ENCODE data around the gene SMNDC1.

SMNDC1 gene

DNA sequence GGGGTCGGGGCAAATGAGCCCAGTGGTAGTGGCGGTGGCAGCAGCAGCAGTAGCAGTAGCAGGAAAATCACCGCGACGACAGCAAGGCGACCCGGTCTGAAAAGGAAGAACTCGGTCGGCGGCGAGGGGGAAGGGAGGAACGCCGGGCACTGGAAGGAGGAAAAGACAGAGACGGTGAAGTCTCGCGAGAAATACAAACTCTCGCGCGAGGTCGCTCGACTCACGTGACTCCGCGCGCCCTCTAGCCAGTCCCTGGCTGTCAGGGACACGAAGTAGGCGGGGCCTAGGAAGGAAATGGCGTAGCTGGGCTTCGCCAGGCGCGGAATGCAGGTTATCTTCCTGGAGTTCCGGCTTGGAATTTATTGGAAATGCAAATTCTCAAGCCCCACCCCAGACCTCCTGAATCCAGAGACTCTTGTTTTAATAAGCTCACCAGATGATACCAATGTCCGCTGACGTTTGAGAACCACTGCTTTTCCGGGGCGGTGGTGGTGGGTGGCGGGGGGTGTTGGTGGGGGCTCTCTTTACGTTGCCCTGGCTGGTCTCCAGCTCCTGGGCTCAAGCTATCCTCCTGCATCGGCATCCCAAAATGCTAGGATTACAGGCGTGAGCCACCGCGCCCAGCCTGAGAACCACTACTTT is at the start of gene SMNDC1:
Gene SMNDC1 (minus strand): TSS at position 141 of the 642 bp plus-strand sequence. CDS start 1,333 bp downstream, outside the sequence.
- Histone ChIP-seq H3K27me3 (ENCODE audit: low read length) (no peaks in the 10 kb centered on the region), H2AFZ (ENCODE audit: low read depth, low read length, severe bottlenecking) (peak within 1 kb of the TSS; percentile 87), H3K9ac (ENCODE audit: low read length) (peak within 1 kb of the TSS; percentile 96), H3K79me2 (ENCODE audit: insufficient read depth, low read length) (peaks cover 47% of the 10 kb centered on the region), H3K9me2 (replicated peaks; ENCODE audit: insufficient read depth, low read length) (no peaks in the 10 kb centered on the region), H3K9me3 (ENCODE audit: insufficient read depth, low read length) (no peaks in the 10 kb centered on the region), H4K20me1 (ENCODE audit: low read depth, low read length) (peaks cover 22% of the 10 kb centered on the region), H3K27ac (ENCODE audit: low read depth, low read length) (peak within 1 kb of the TSS; percentile 68), H3K4me2 (ENCODE audit: low read depth, low read length, poor library complexity, severe bottlenecking) (peak within 1 kb of the TSS; percentile 95), H3F3A (ENCODE audit: insufficient read depth) (peaks cover 18% of the 10 kb centered on the region), H3K4me3 (ENCODE audit: insufficient read depth, low read length, poor library complexity, severe bottlenecking) (peak within 1 kb of the TSS; percentile 91), H3K36me3 (ENCODE audit: low read length) (peaks cover 33% of the 10 kb centered on the region)
- TF ChIP-seq, protein P1, sequence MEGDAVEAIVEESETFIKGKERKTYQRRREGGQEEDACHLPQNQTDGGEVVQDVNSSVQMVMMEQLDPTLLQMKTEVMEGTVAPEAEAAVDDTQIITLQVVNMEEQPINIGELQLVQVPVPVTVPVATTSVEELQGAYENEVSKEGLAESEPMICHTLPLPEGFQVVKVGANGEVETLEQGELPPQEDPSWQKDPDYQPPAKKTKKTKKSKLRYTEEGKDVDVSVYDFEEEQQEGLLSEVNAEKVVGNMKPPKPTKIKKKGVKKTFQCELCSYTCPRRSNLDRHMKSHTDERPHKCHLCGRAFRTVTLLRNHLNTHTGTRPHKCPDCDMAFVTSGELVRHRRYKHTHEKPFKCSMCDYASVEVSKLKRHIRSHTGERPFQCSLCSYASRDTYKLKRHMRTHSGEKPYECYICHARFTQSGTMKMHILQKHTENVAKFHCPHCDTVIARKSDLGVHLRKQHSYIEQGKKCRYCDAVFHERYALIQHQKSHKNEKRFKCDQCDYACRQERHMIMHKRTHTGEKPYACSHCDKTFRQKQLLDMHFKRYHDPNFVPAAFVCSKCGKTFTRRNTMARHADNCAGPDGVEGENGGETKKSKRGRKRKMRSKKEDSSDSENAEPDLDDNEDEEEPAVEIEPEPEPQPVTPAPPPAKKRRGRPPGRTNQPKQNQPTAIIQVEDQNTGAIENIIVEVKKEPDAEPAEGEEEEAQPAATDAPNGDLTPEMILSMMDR (IDR thresholded peaks at IDR 0.05; ENCODE audit: insufficient read depth, low read length, poor library complexity, severe bottlenecking): no peak
- TF ChIP-seq EZH2phosphoT487 (conservative IDR thresholded peaks at IDR 0.05; ENCODE audit: low read length): no peak

DNA sequence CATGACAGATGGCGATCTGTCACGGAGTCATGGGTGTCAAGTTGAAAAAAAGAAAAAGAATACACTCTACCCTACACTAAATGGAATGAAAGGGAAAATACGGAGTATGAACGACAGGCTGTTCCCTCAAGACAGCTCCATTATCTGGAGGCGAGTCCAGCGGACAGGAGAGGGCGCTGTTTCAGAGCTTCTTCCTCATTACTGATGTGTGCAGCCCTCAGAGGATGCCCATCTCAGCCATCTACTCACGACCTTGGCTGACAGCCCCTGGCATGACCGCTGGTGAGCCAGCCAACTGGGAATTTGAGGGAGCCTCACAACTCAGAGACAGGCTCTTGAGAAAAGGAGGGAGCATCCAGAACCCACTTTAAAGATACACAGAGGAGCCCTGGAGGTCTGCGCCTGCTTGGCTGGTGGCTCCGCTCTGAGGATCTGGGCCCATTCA is 49.6 kb upstream of the SMNDC1 start:
- Histone ChIP-seq H3K27ac (ENCODE audit: low read depth, low read length) (peak overlapping the region; percentile 100), H2AFZ (ENCODE audit: low read depth, low read length, severe bottlenecking) (peak overlapping the region; percentile 60), H3K79me2 (ENCODE audit: insufficient read depth, low read length) (no peaks in the 10 kb centered on the region), H3K9me2 (replicated peaks; ENCODE audit: insufficient read depth, low read length) (no peaks in the 10 kb centered on the region), H4K20me1 (ENCODE audit: low read depth, low read length) (no peaks in the 10 kb centered on the region), H3K4me3 (ENCODE audit: insufficient read depth, low read length, poor library complexity, severe bottlenecking) (peak overlapping the region; percentile 13), H3K27me3 (ENCODE audit: low read length) (no peaks in the 10 kb centered on the region), H3K9ac (ENCODE audit: low read length) (peak overlapping the region; percentile 62), H3K4me2 (ENCODE audit: low read depth, low read length, poor library complexity, severe bottlenecking) (peak overlapping the region; percentile 82), H3K9me3 (ENCODE audit: insufficient read depth, low read length) (no peaks in the 10 kb centered on the region), H3F3A (ENCODE audit: insufficient read depth) (peaks cover 44% of the 10 kb centered on the region), H3K36me3 (ENCODE audit: low read length) (no peaks in the 10 kb centered on the region)
- TF ChIP-seq, protein P1 (IDR thresholded peaks at IDR 0.05; ENCODE audit: insufficient read depth, low read length, poor library complexity, severe bottlenecking): peak; percentile 79
- TF ChIP-seq EZH2phosphoT487 (conservative IDR thresholded peaks at IDR 0.05; ENCODE audit: low read length): no peak

DNA sequence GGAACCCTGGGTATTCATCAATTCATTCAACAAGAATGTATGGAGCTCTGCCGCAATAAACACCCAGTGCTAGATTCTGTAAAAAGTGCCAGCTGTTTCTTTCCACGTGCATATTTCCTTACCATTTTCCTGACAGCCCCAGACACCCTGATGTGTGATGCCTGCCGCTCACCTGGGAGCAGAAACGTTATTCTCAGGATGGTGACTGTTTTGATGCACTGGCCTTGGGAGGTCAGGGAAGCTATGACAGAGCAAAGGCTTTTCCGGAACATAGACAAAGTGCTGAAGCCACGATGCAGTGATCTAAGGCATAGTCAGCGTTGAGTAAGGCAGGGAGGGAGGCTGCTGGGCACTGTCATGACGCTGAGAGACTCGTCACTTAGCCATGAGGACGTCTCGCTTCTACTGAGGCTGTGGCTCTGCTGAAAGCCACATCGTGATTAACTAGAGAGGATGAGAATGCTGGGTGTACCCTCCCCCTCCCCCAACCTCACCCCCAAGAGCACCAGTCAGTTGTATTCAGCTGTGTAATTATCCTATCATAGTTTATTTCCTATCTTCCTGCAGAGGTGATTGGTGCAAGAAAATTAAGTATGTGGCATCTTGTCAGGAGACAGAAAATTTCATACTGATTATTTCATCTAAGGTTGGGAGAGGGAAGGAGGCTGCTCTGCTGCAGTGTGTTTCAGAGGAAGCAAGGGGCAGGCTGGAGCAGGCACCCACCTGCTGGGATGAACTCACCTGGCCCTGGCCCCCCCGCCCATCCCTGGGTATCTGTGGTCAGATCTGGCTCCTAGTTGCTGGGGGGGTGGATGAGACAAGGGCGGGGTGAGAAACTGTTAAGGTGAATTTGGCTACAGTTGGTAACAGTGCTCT is 48.8 kb upstream of the SMNDC1 start:
- no peak overlapping the region for H3K4me3 ChIP-seq (ENCODE audit: insufficient read depth, low read length, poor library complexity, severe bottlenecking)
- no peaks in the 10 kb centered on the region for H4K20me1 ChIP-seq (ENCODE audit: low read depth, low read length)
- H3K79me2 ChIP-seq (ENCODE audit: insufficient read depth, low read length): no peaks in the 10 kb centered on the region
- H3K9me2 ChIP-seq (replicated peaks; ENCODE audit: insufficient read depth, low read length): no peaks in the 10 kb centered on the region
- H3K4me2 ChIP-seq (ENCODE audit: low read depth, low read length, poor library complexity, severe bottlenecking): peak overlapping the region; percentile 82
- no peaks in the 10 kb centered on the region for H3K9me3 ChIP-seq (ENCODE audit: insufficient read depth, low read length)
- peak overlapping the region; percentile 100; the same call in 1 of the 2 replicates for H3K27ac ChIP-seq (ENCODE audit: low read depth, low read length)
- no peaks in the 10 kb centered on the region for H3K36me3 ChIP-seq (ENCODE audit: low read length)
- H3F3A ChIP-seq (ENCODE audit: insufficient read depth): peaks cover 36% of the 10 kb centered on the region
- H2AFZ ChIP-seq (ENCODE audit: low read depth, low read length, severe bottlenecking): peak overlapping the region; percentile 60
- H3K27me3 ChIP-seq (ENCODE audit: low read length): no peaks in the 10 kb centered on the region
- H3K9ac ChIP-seq (ENCODE audit: low read length): peak overlapping the region; percentile 62
- TF ChIP-seq, protein P1 (IDR thresholded peaks at IDR 0.05; ENCODE audit: insufficient read depth, low read length, poor library complexity, severe bottlenecking): no peak
- TF ChIP-seq EZH2phosphoT487 (conservative IDR thresholded peaks at IDR 0.05; ENCODE audit: low read length): no peak
